ENCODE results near the gene CHORDC1.

GRCh38 chr11:90202342-90202741 lies 20.5 kb downstream of the CHORDC1 start:
- TF ChIP-seq CTCF (conservative IDR thresholded peaks at IDR 0.05) (no peak), EZH2 (IDR thresholded peaks at IDR 0.05; ENCODE audit: low read depth) (no peak)
